ENCODE measurements around the gene SKOR1. TPM values are rescaled to one million over a fixed set of nuclear protein-coding genes. Genes with fewer than 3 reads are reported as not detected.

SKOR1 gene
- total and polyA plus RNA-seq, 2 of the 13 experiments (the other 11 are each of a cell fraction or from before 2014, with no cell fraction given) = 0.09 to 0.11 TPM

GRCh38 chr15:67843571-67844387 is 18.5 kb downstream of the SKOR1 start (continued):
- 0 out of 2 replicates have a peak, but pooled peaks have one; percentile 47 for TF ChIP-seq HMG20B (CRISPR knock-in tag; conservative IDR thresholded peaks at IDR 0.05)
- TF ChIP-seq JDP2 (CRISPR knock-in tag; IDR thresholded peaks at IDR 0.05; ENCODE audit: borderline replicate concordance) = no peak
- no peak for TF ChIP-seq ZNF879 (CRISPR knock-in tag; IDR thresholded peaks at IDR 0.05)
- TF ChIP-seq AHDC1 (CRISPR knock-in tag; IDR thresholded peaks at IDR 0.05; ENCODE audit: borderline replicate concordance) = peak; percentile 43; the same call in 1 of the 2 replicates
- TF ChIP-seq ASH2L (IDR thresholded peaks at IDR 0.05; ENCODE audit: insufficient read length, low read depth, low read length) = peak; percentile 36
- peak; percentile 20; the same call in 1 of the 2 replicates for TF ChIP-seq ZNF274 (CRISPR knock-in tag; IDR thresholded peaks at IDR 0.05)
- no peak for TF ChIP-seq MAFF (IDR thresholded peaks at IDR 0.05; ENCODE audit: low read depth, low read length)
- peak; percentile 85 for TF ChIP-seq ZFY (CRISPR knock-in tag; IDR thresholded peaks at IDR 0.05)
- no peak for TF ChIP-seq ZBTB1 (CRISPR knock-in tag; IDR thresholded peaks at IDR 0.05; ENCODE audit: borderline replicate concordance)
- no peak for TF ChIP-seq ZBTB14 (CRISPR knock-in tag; IDR thresholded peaks at IDR 0.05)
- no peak for TF ChIP-seq EED (CRISPR knock-in tag; IDR thresholded peaks at IDR 0.05)
- peak; percentile 71 for TF ChIP-seq FOXA3 (CRISPR knock-in tag; IDR thresholded peaks at IDR 0.05)
- TF ChIP-seq FOXA1 (IDR thresholded peaks at IDR 0.05) = no peak
- TF ChIP-seq FOXA1 (CRISPR knock-in tag; IDR thresholded peaks at IDR 0.05) = peak; percentile 63
- TF ChIP-seq BRD4 (CRISPR knock-in tag; IDR thresholded peaks at IDR 0.05) = no peak
- no peak for TF ChIP-seq RBAK (CRISPR knock-in tag; IDR thresholded peaks at IDR 0.05)
- peak; percentile 89 for TF ChIP-seq NR2F6 (IDR thresholded peaks at IDR 0.05)
- TF ChIP-seq NR2F6 (CRISPR knock-in tag; IDR thresholded peaks at IDR 0.05) = peak; percentile 92
- TF ChIP-seq JUNB (CRISPR knock-in tag; IDR thresholded peaks at IDR 0.05; ENCODE audit: borderline replicate concordance) = no peak
- TF ChIP-seq ZNF564 (CRISPR knock-in tag; IDR thresholded peaks at IDR 0.05) = 0 out of 2 replicates have a peak, but pooled peaks have one; percentile 4
- TF ChIP-seq KLF9 (CRISPR knock-in tag; IDR thresholded peaks at IDR 0.05; ENCODE audit: low read depth) = no peak
- TF ChIP-seq ZNF547 (CRISPR knock-in tag; IDR thresholded peaks at IDR 0.05) = peak; percentile 51; the same call in 1 of the 2 replicates
- peak; percentile 6; the same call in 1 of the 2 replicates for TF ChIP-seq CTCF (CRISPR knock-in tag; IDR thresholded peaks at IDR 0.05)
- peak; percentile 83 for TF ChIP-seq RARA (CRISPR knock-in tag; IDR thresholded peaks at IDR 0.05)

Measured in HepG2 (cell line).